Subcutaneous adipose tissue (tissue), 4 donors: ENCODE measurements around the gene TMEM207. TPM values are rescaled to one million over a fixed set of nuclear protein-coding genes. Genes with fewer than 3 reads are reported as not detected.

Source experiments
- CTCF ChIP-seq: fragments of 450-650 bp; IDR thresholded peaks from one replicate; pipeline ENCODE4 v1.5.1; 2016; ENCODE audit warnings: low read depth, mild to moderate bottlenecking, control low read depth, antibody characterized with exemption, moderate library complexity
- total RNA-seq, 4 donors: library from RNA; depleted of rRNA; stranded (reverse); fragments of >200 nt; gene quantifications; one replicate each; pipeline ENCODE4 v1.1.0, GENCODE V29; 2016

The TMEM207 gene
- total RNA-seq, 4 donors from 2014 or later = not detected

DNA sequence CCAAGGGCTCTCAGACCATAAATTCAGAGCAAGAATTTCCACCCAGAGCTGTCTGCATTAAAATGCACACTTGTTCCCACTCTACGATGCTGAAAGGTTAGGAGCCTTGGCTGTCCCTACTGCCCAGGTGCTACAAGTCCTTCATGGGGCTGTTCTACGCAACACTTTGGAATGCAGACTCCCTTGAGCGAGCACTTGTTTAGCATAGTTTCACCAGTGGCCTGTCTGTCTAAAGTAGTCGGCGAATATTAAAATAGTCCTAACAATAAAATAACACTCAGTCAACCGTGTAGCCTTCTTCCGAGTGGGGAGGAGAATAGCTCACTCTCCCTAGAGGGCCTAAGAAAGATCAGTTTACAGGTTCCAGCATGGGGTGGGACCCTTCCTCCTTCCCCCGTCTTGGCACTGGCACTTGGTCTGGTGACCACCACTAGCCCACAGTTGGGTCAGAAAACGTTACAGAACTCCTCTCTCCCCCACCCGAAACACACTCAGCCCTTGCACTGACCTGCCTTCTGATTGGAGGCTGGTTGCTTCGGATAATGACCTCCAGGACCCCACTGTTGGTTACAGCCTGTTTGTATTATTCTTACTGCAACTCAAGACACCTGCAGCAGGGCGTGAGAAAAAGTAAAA is 62.0 kb downstream of the TMEM207 start, which contains the start of gene CLDN16:
TSS of gene CLDN16 (plus strand) at position 586 of the 636 bp plus-strand sequence. CDS start 167 bp downstream, outside the sequence.
- TF ChIP-seq CTCF = no peak

GRCh38 chr3:190385731-190386688 is 63.7 kb downstream of the TMEM207 start:
- TF ChIP-seq CTCF = no peak

DNA sequence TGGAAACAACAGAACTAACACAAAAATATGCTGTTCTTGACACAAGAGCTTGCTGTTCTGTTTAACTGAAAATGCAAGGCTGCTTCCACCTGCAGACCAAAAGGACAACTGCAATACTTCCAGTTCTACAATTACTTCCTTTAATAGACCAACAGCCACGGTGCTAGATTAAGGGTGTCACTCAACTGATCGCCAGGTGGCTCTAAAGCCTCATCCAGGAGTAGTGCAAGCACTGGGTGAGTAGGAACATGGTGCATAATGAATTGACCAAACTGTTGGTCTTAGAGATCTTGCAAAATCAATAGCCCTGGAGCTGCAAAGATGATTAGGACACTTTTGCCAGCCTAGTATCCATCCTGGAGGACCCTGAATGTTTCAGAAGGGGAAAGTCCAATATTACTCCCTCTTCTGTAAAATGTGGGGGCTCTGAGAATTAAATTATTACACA is 65.4 kb downstream of the TMEM207 start:
- TF ChIP-seq CTCF = no peak

GRCh38 chr3:190382082-190382481 is 67.6 kb downstream of the TMEM207 start:
- no peak for TF ChIP-seq CTCF

- no peak for TF ChIP-seq CTCF
Observed at GRCh38 chr3:190381441-190381840, 68.3 kb downstream of the TMEM207 start.

- no peak for TF ChIP-seq CTCF
Observed at GRCh38 chr3:190380184-190380583, 69.5 kb downstream of the TMEM207 start.

Other genes starting within 250 kb of the TMEM207 start
- 1 to 10 TPM in 2 of 4 donors, under 1 TPM in 1, not detected in 1; 0.34 to 6.2 (median 1.3) TPM for gene CLDN1, start 127.5 kb downstream of the TMEM207 start, total RNA-seq
- gene CLDN16, start 61.7 kb downstream of the TMEM207 start, total RNA-seq = 1 to 10 TPM in 1 of 4 donors, not detected in 3; 1.2 TPM
- gene IL1RAP, start 64.2 kb upstream of the TMEM207 start, total RNA-seq = 10 to 100 TPM in 2 of 4 donors, 1 to 10 TPM in 2; 4.7 to 18.9 (median 9.7) TPM